GM19025 (cell line): Measurements from ENCODE around the gene KCNK17.
"Not testable (repeated sequence)": the region's sequence is repeated elsewhere in the genome, so short reads cannot be mapped to it uniquely, and the experiment has no call there.

Source experiments
- ATAC-seq: cut with Tn5 transposase; IDR thresholded peaks from one replicate; pipeline ENCODE4 v1.9.1; 2021; ENCODE audit warnings: mild to moderate bottlenecking, low read depth, moderate library complexity; ENCODE audit not compliant: unreplicated experiment

The KCNK17 gene

GRCh38 chr6:39304951-39305350 lies 9.3 kb downstream of the KCNK17 start:
- ATAC-seq: no peak

GRCh38 chr6:39303425-39304153 lies 10.6 kb downstream of the KCNK17 start:
- ATAC-seq: no peak

GRCh38 chr6:39302669-39303424 lies 11.4 kb downstream of the KCNK17 start:
- no peak for ATAC-seq

- ATAC-seq: no peak
Measured at GRCh38 chr6:39302011-39302410, 12.2 kb downstream of the KCNK17 start.

- no peak for ATAC-seq
Measured at GRCh38 chr6:39301606-39302005, 12.6 kb downstream of the KCNK17 start.

- ATAC-seq: no peak
Measured at GRCh38 chr6:39300739-39301138, 13.5 kb downstream of the KCNK17 start.

GRCh38 chr6:39298061-39298460 lies 16.2 kb downstream of the KCNK17 start:
- ATAC-seq: no peak

- ATAC-seq: no peak
Measured at GRCh38 chr6:39296745-39297640, 17.2 kb downstream of the KCNK17 start.

- no peak for ATAC-seq
Measured at GRCh38 chr6:39295611-39296011, 18.6 kb downstream of the KCNK17 start.

- ATAC-seq: no peak
Measured at GRCh38 chr6:39294899-39295298, 19.3 kb downstream of the KCNK17 start.

- ATAC-seq: no peak
Measured at GRCh38 chr6:39294133-39294532, 20.1 kb downstream of the KCNK17 start.

GRCh38 chr6:39292637-39293036 lies 21.6 kb downstream of the KCNK17 start:
- ATAC-seq: no peak

- no peak for ATAC-seq
Measured at GRCh38 chr6:39289490-39289889, 24.7 kb downstream of the KCNK17 start.

- no peak for ATAC-seq
Measured at GRCh38 chr6:39287601-39288000, 26.6 kb downstream of the KCNK17 start.

- ATAC-seq: not testable (repeated sequence)
Measured at GRCh38 chr6:39286596-39286995, 27.6 kb downstream of the KCNK17 start.

GRCh38 chr6:39282774-39283173 lies 31.4 kb downstream of the KCNK17 start:
- ATAC-seq: no peak

- ATAC-seq: no peak
Measured at GRCh38 chr6:39281312-39281980, 32.8 kb downstream of the KCNK17 start.

GRCh38 chr6:39280247-39280731 lies 33.9 kb downstream of the KCNK17 start:
- ATAC-seq: no peak

GRCh38 chr6:39279539-39279938 lies 34.7 kb downstream of the KCNK17 start:
- ATAC-seq: no peak

- ATAC-seq: no peak
Measured at GRCh38 chr6:39276379-39276995, 37.7 kb downstream of the KCNK17 start.
